Activated CD4-positive, alpha-beta T cell treated with anti-CD3 and anti-CD28 coated beads for 36 hours (primary cell): ENCODE results near the gene ARL6IP4. TPM values are rescaled to one million over a fixed set of nuclear protein-coding genes. Genes with fewer than 3 reads are reported as not detected.

Experiments used
- ATAC-seq: fragments of 200-7000 bp; cut with Tn5 transposase; one replicate; pipeline ENCODE4 v1.10.0; 2021; ENCODE audit warnings: mild to moderate bottlenecking, moderate library complexity
- CTCF ChIA-PET: fragments of 350-600 bp; sonication (Branson Sonifier 250); formaldehyde crosslinking; loops from one replicate; lab custom pipeline; 2021; ENCODE audit warnings: antibody characterized with exemption; lab: Charles Lee
- POLR2A ChIA-PET: fragments of 350-600 bp; sonication (Branson Sonifier 250); formaldehyde crosslinking; loops from one replicate; lab custom pipeline; 2021; ENCODE audit warnings: antibody characterized with exemption, inconsistent platforms; lab: Charles Lee
- DNase-seq: peaks from one replicate; pipeline ENCODE4 v3.0.0-alpha.2; 2020
- H3K27ac Mint-ChIP-seq: one replicate; pipeline ENCODE4 v1.8.0; 2021; ENCODE audit warnings: mixed read lengths
- H3K27me3 Mint-ChIP-seq: one replicate; pipeline ENCODE4 v1.8.0; 2021; ENCODE audit warnings: mixed read lengths
- H3K36me3 Mint-ChIP-seq: one replicate; pipeline ENCODE4 v1.8.0; 2021; ENCODE audit warnings: low read depth, mixed read lengths
- H3K4me1 Mint-ChIP-seq: one replicate; pipeline ENCODE4 v1.8.0; 2021; ENCODE audit warnings: mixed read lengths
- H3K4me3 Mint-ChIP-seq: one replicate; pipeline ENCODE4 v1.8.0; 2021; ENCODE audit warnings: mild to moderate bottlenecking, moderate library complexity, mixed read lengths
- H3K9me3 Mint-ChIP-seq: one replicate; pipeline ENCODE4 v1.8.0; 2021; ENCODE audit warnings: low read depth, mixed read lengths
- intact Hi-C, 2 experiments: fragments of 100-400 bp; cut with DNase I in 1 of 2; cut with micrococcal nuclease in 1 of 2; formaldehyde crosslinking; loops; one replicate each; pipeline versions ENCODE4 v1.14.2 to v1.15.1; 2022 to 2024; cut with DNase I, micrococcal nuclease
- total RNA-seq, 2 experiments: library from RNA; stranded (reverse); gene quantifications; one replicate each; pipeline ENCODE4 v1.2.3, GENCODE V29; 2021

ARL6IP4 gene
- total RNA-seq, 2 experiments from 2014 or later, result 141 to 163 TPM

GRCh38 chr12:122999196-122999946 is 18.9 kb downstream of the ARL6IP4 start:
- H3K36me3 Mint-ChIP-seq, result peaks cover under 1% of the 10 kb centered on the region
- H3K27me3 Mint-ChIP-seq, result no peaks in the 10 kb centered on the region
- H3K27ac Mint-ChIP-seq, result no peak overlapping the region
- no peaks in the 10 kb centered on the region for H3K9me3 Mint-ChIP-seq
- no peaks in the 10 kb centered on the region for H3K4me1 Mint-ChIP-seq
- intact Hi-C loops, result loop anchor here in 1 of 2 experiments (10.0 kb wide), 1 partner anchor 485 kb away; no protein-coding TSS in a partner anchor
- no peak overlapping the region for H3K4me3 Mint-ChIP-seq
- no peak for DNase-seq
- CTCF ChIA-PET, result no interaction called here
- ATAC-seq, result no peak
- POLR2A ChIA-PET, result interaction anchor here (0.6 kb wide), 1 partner anchor 29 kb away, joined by 6 read pairs; no protein-coding TSS in a partner anchor

GRCh38 chr12:122999986-123000420 is 19.5 kb downstream of the ARL6IP4 start:
- POLR2A ChIA-PET, result no interaction called here
- intact Hi-C loops, result loop anchor here in 1 of 2 experiments (10.0 kb wide), 1 partner anchor 485 kb away; no protein-coding TSS in a partner anchor

GRCh38 chr12:123000578-123000977 is 20.1 kb downstream of the ARL6IP4 start:
- ChIA-PET CTCF (interaction anchor here (0.7 kb wide), 1 partner anchor 43 kb away, joined by 5 read pairs; no protein-coding TSS in a partner anchor), POLR2A (no interaction called here)
- no peak overlapping the region for H3K27ac Mint-ChIP-seq
- ATAC-seq, result no peak
- no peak overlapping the region for H3K4me3 Mint-ChIP-seq
- intact Hi-C loops, result no loop called here
- peaks cover 2% of the 10 kb centered on the region for H3K36me3 Mint-ChIP-seq
- H3K27me3 Mint-ChIP-seq, result no peaks in the 10 kb centered on the region
- no peaks in the 10 kb centered on the region for H3K4me1 Mint-ChIP-seq
- DNase-seq, result no peak
- no peaks in the 10 kb centered on the region for H3K9me3 Mint-ChIP-seq

More at GRCh38 chr12:122999986-123000420, 19.5 kb downstream of the ARL6IP4 start:
- H3K4me3 Mint-ChIP-seq, result no peak overlapping the region
- no peak overlapping the region for H3K27ac Mint-ChIP-seq
- CTCF ChIA-PET, result interaction anchor here (0.7 kb wide), 1 partner anchor 43 kb away, joined by 5 read pairs; no protein-coding TSS in a partner anchor
- DNase-seq, result no peak
- no peaks in the 10 kb centered on the region for H3K9me3 Mint-ChIP-seq
- H3K4me1 Mint-ChIP-seq, result no peaks in the 10 kb centered on the region
- no peak for ATAC-seq
- peaks cover 2% of the 10 kb centered on the region for H3K36me3 Mint-ChIP-seq
- no peaks in the 10 kb centered on the region for H3K27me3 Mint-ChIP-seq

GRCh38 chr12:123001464-123001863 is 21.0 kb downstream of the ARL6IP4 start:
- no peak for DNase-seq
- POLR2A ChIA-PET, result no interaction called here
- Mint-ChIP-seq H3K9me3 (no peaks in the 10 kb centered on the region), H3K36me3 (peaks cover 2% of the 10 kb centered on the region), H3K27me3 (no peaks in the 10 kb centered on the region), H3K4me3 (no peak overlapping the region), H3K27ac (no peak overlapping the region), H3K4me1 (no peaks in the 10 kb centered on the region)
- intact Hi-C loops, result no loop called here
- CTCF ChIA-PET, result no interaction called here
- no peak for ATAC-seq

- ATAC-seq (no peak), DNase-seq (no peak)
- intact Hi-C loops, result no loop called here
- no peaks in the 10 kb centered on the region for H3K4me1 Mint-ChIP-seq
- peaks cover 2% of the 10 kb centered on the region for H3K36me3 Mint-ChIP-seq
- POLR2A ChIA-PET, result no interaction called here
- H3K9me3 Mint-ChIP-seq, result no peaks in the 10 kb centered on the region
- no peaks in the 10 kb centered on the region for H3K27me3 Mint-ChIP-seq
- H3K27ac Mint-ChIP-seq, result no peak overlapping the region
- CTCF ChIA-PET, result no interaction called here
- no peak overlapping the region for H3K4me3 Mint-ChIP-seq
Observed at GRCh38 chr12:123003257-123003656, 22.8 kb downstream of the ARL6IP4 start.

GRCh38 chr12:123004287-123004686 is 23.8 kb downstream of the ARL6IP4 start:
- intact Hi-C loops, result no loop called here
- Mint-ChIP-seq H3K4me3 (no peak overlapping the region), H3K4me1 (no peaks in the 10 kb centered on the region), H3K9me3 (no peaks in the 10 kb centered on the region), H3K36me3 (peaks cover 2% of the 10 kb centered on the region), H3K27ac (no peak overlapping the region), H3K27me3 (no peaks in the 10 kb centered on the region)
- ChIA-PET CTCF (no interaction called here), POLR2A (no interaction called here)
- no peak for ATAC-seq
- no peak for DNase-seq

- no peak overlapping the region for H3K4me3 Mint-ChIP-seq
- peaks cover 2% of the 10 kb centered on the region for H3K36me3 Mint-ChIP-seq
- no peak overlapping the region for H3K27ac Mint-ChIP-seq
- ATAC-seq, result no peak
- intact Hi-C loops, result no loop called here
- no peak for DNase-seq
- CTCF ChIA-PET, result interaction anchor here (1.4 kb wide), 1 partner anchor 11 kb away, joined by 3 read pairs; no protein-coding TSS in a partner anchor
- H3K27me3 Mint-ChIP-seq, result no peaks in the 10 kb centered on the region
- POLR2A ChIA-PET, result no interaction called here
- no peaks in the 10 kb centered on the region for H3K9me3 Mint-ChIP-seq
- H3K4me1 Mint-ChIP-seq, result no peaks in the 10 kb centered on the region
Observed at GRCh38 chr12:123005081-123005626, 24.7 kb downstream of the ARL6IP4 start.

- no peak for DNase-seq
- H3K27me3 Mint-ChIP-seq, result no peaks in the 10 kb centered on the region
- H3K36me3 Mint-ChIP-seq, result peaks cover 2% of the 10 kb centered on the region
- H3K9me3 Mint-ChIP-seq, result no peaks in the 10 kb centered on the region
- intact Hi-C loops, result no loop called here
- ATAC-seq, result no peak
- no peaks in the 10 kb centered on the region for H3K4me1 Mint-ChIP-seq
- no peak overlapping the region for H3K4me3 Mint-ChIP-seq
- POLR2A ChIA-PET, result no interaction called here
- H3K27ac Mint-ChIP-seq, result no peak overlapping the region
- CTCF ChIA-PET, result no interaction called here
Observed at GRCh38 chr12:123006977-123007376, 26.5 kb downstream of the ARL6IP4 start.

- H3K27ac Mint-ChIP-seq, result no peak overlapping the region
- H3K36me3 Mint-ChIP-seq, result no peaks in the 10 kb centered on the region
- no peaks in the 10 kb centered on the region for H3K9me3 Mint-ChIP-seq
- H3K4me3 Mint-ChIP-seq, result no peak overlapping the region
- H3K4me1 Mint-ChIP-seq, result no peaks in the 10 kb centered on the region
- ATAC-seq (no peak), DNase-seq (no peak)
- POLR2A ChIA-PET, result no interaction called here
- CTCF ChIA-PET, result interaction anchor here (0.5 kb wide), 1 partner anchor 228 kb away, joined by 3 read pairs; no protein-coding TSS in a partner anchor
- H3K27me3 Mint-ChIP-seq, result no peaks in the 10 kb centered on the region
- intact Hi-C loops, result no loop called here
Observed at GRCh38 chr12:123010110-123010509, 29.6 kb downstream of the ARL6IP4 start.

- intact Hi-C loops, result no loop called here
- H3K4me3 Mint-ChIP-seq, result no peak overlapping the region
- H3K4me1 Mint-ChIP-seq, result no peaks in the 10 kb centered on the region
- H3K27me3 Mint-ChIP-seq, result no peaks in the 10 kb centered on the region
- H3K27ac Mint-ChIP-seq, result no peak overlapping the region
- ChIA-PET POLR2A (no interaction called here), CTCF (interaction anchor here (0.5 kb wide), 1 partner anchor 228 kb away, joined by 3 read pairs; no protein-coding TSS in a partner anchor)
- no peaks in the 10 kb centered on the region for H3K9me3 Mint-ChIP-seq
- ATAC-seq (no peak), DNase-seq (no peak)
- no peaks in the 10 kb centered on the region for H3K36me3 Mint-ChIP-seq
Observed at GRCh38 chr12:123010681-123011080, 30.2 kb downstream of the ARL6IP4 start.

GRCh38 chr12:123011701-123012100 is 31.2 kb downstream of the ARL6IP4 start:
- Mint-ChIP-seq H3K9me3 (no peaks in the 10 kb centered on the region), H3K27me3 (no peaks in the 10 kb centered on the region), H3K27ac (no peak overlapping the region), H3K36me3 (peaks cover 1% of the 10 kb centered on the region), H3K4me3 (no peak overlapping the region), H3K4me1 (no peaks in the 10 kb centered on the region)
- DNase-seq (no peak), ATAC-seq (no peak)
- intact Hi-C loops, result no loop called here
- ChIA-PET POLR2A (no interaction called here), CTCF (no interaction called here)
